ENCODE measurements around the gene GALNT18.

The GALNT18 gene

GRCh38 chr11:11335043-11335442 lies 286.8 kb downstream of the GALNT18 start:
- no peak for DNase-seq

- DNase-seq: no peak
Observed at GRCh38 chr11:11334607-11335006, 287.2 kb downstream of the GALNT18 start.

- DNase-seq: no peak
Observed at GRCh38 chr11:11332141-11332710, 289.6 kb downstream of the GALNT18 start.

GRCh38 chr11:11329062-11329806 lies 292.6 kb downstream of the GALNT18 start:
- DNase-seq: no peak

- DNase-seq: no peak
Observed at GRCh38 chr11:11324090-11324489, 297.7 kb downstream of the GALNT18 start.

- DNase-seq: no peak
Observed at GRCh38 chr11:11322101-11322500, 299.7 kb downstream of the GALNT18 start.

GRCh38 chr11:11320825-11321224 lies 301.0 kb downstream of the GALNT18 start:
- no peak for DNase-seq

- no peak for DNase-seq
Observed at GRCh38 chr11:11318961-11319360, 302.8 kb downstream of the GALNT18 start.

- no peak for DNase-seq
Observed at GRCh38 chr11:11318461-11318860, 303.3 kb downstream of the GALNT18 start.

GRCh38 chr11:11316651-11317230 lies 305.1 kb downstream of the GALNT18 start:
- no peak for DNase-seq

GRCh38 chr11:11313902-11314692 lies 307.7 kb downstream of the GALNT18 start:
- DNase-seq: no peak

GRCh38 chr11:11313426-11313825 lies 308.4 kb downstream of the GALNT18 start:
- DNase-seq: no peak

GRCh38 chr11:11312738-11313137 lies 309.1 kb downstream of the GALNT18 start:
- no peak for DNase-seq

- no peak for DNase-seq
Observed at GRCh38 chr11:11311169-11311568, 310.6 kb downstream of the GALNT18 start.

GRCh38 chr11:11309906-11310305 lies 311.9 kb downstream of the GALNT18 start:
- DNase-seq: no peak

GRCh38 chr11:11308249-11308648 lies 313.6 kb downstream of the GALNT18 start:
- DNase-seq: no peak

- DNase-seq: no peak
Observed at GRCh38 chr11:11306855-11307254, 314.9 kb downstream of the GALNT18 start.

- no peak for DNase-seq
Observed at GRCh38 chr11:11304550-11304949, 317.3 kb downstream of the GALNT18 start.

- DNase-seq: no peak
Observed at GRCh38 chr11:11302565-11302964, 319.2 kb downstream of the GALNT18 start.

GRCh38 chr11:11301212-11301611 lies 320.6 kb downstream of the GALNT18 start:
- no peak for DNase-seq

GRCh38 chr11:11297578-11297977 lies 324.2 kb downstream of the GALNT18 start:
- no peak for DNase-seq

GRCh38 chr11:11296434-11296833 lies 325.4 kb downstream of the GALNT18 start:
- no peak for DNase-seq

- no peak for DNase-seq
Observed at GRCh38 chr11:11294551-11294855, 327.3 kb downstream of the GALNT18 start.
